IPS DF 6.9 (cell line): ENCODE measurements around the gene GAPT.

Experiments used
- DNase-seq: peaks from one replicate; pipeline ENCODE4 v3.0.0-alpha.2; 2013; ENCODE audit warnings: low read depth, low spot score
- H3K27ac ChIP-seq: one replicate; pipeline ENCODE4 v1.5.1; 2013; ENCODE audit warnings: low read length, control low read depth
- H3K27me3 ChIP-seq: 2 replicates; pipeline ENCODE4 v1.6.1; 2013; ENCODE audit warnings: mild to moderate bottlenecking, low read length; ENCODE audit not compliant: control insufficient read depth, insufficient read depth
- H3K36me3 ChIP-seq: 2 replicates; pipeline ENCODE4 v1.6.1; 2013; ENCODE audit warnings: low read length; ENCODE audit not compliant: control insufficient read depth, insufficient read depth
- H3K4me1 ChIP-seq: 2 replicates; pipeline ENCODE4 v1.6.1; 2013; ENCODE audit warnings: low read length; ENCODE audit not compliant: control insufficient read depth, insufficient read depth
- H3K4me3 ChIP-seq: 2 replicates; pipeline ENCODE4 v1.5.1; 2013; ENCODE audit warnings: mild to moderate bottlenecking, low read length
- H3K9me3 ChIP-seq: 2 replicates; pipeline ENCODE4 v1.6.1; 2013; ENCODE audit warnings: low read length, inconsistent platforms; ENCODE audit not compliant: control insufficient read depth, insufficient read depth
- WGBS: extraction: QIAGEN DNeasy Blood & Tissue Kit; methylation state at CpG from one replicate; pipeline ENCODE4 v1.1.7; 2013; ENCODE audit warnings: mixed read lengths, missing lambda C conversion rate; ENCODE audit not compliant: insufficient read length, insufficient coverage; 5-methylcytosine and 5-hydroxymethylcytosine counted together

GAPT gene

GRCh38 chr5:58543723-58544122, 52.5 kb downstream of the GAPT start:
- Histone ChIP-seq H3K36me3 (no peaks in the 10 kb centered on the region), H3K4me1 (no peaks in the 10 kb centered on the region), H3K27me3 (no peaks in the 10 kb centered on the region), H3K9me3 (no peaks in the 10 kb centered on the region), H3K27ac (no peak overlapping the region), H3K4me3 (no peak overlapping the region)
- WGBS = no CpG with 5 or more reads among the region's 2 CpGs
- DNase-seq = no peak

GRCh38 chr5:58544195-58544594, 53.0 kb downstream of the GAPT start:
- no peaks in the 10 kb centered on the region for H3K36me3 ChIP-seq
- H3K27me3 ChIP-seq = no peaks in the 10 kb centered on the region
- no CpG with 5 or more reads among the region's 1 CpG for WGBS
- no peaks in the 10 kb centered on the region for H3K4me1 ChIP-seq
- no peaks in the 10 kb centered on the region for H3K9me3 ChIP-seq
- DNase-seq = no peak
- no peak overlapping the region for H3K27ac ChIP-seq
- no peak overlapping the region for H3K4me3 ChIP-seq

- no peak overlapping the region for H3K4me3 ChIP-seq
- no peaks in the 10 kb centered on the region for H3K9me3 ChIP-seq
- no CpG with 5 or more reads among the region's 2 CpGs for WGBS
- H3K27me3 ChIP-seq = no peaks in the 10 kb centered on the region
- no peaks in the 10 kb centered on the region for H3K4me1 ChIP-seq
- no peaks in the 10 kb centered on the region for H3K36me3 ChIP-seq
- H3K27ac ChIP-seq = no peak overlapping the region
- DNase-seq = no peak
These were observed 53.7 kb downstream of the GAPT start for GRCh38 chr5:58544926-58545325.

- no peak for DNase-seq
- no peaks in the 10 kb centered on the region for H3K27me3 ChIP-seq
- H3K4me1 ChIP-seq = no peaks in the 10 kb centered on the region
- H3K4me3 ChIP-seq = no peak overlapping the region
- no peaks in the 10 kb centered on the region for H3K9me3 ChIP-seq
- no peak overlapping the region for H3K27ac ChIP-seq
- H3K36me3 ChIP-seq = no peaks in the 10 kb centered on the region
These were observed 54.7 kb downstream of the GAPT start for GRCh38 chr5:58545912-58546311.
